K562 (cell line): ENCODE results near the gene NAIF1. TPM values are rescaled to one million over a fixed set of nuclear protein-coding genes. Genes with fewer than 3 reads are reported as not detected.

Experiments
- ATF1 ChIP-seq, 2 experiments: fragments of 450-650 bp in 1 of 2; IDR thresholded peaks; 2 replicates each; pipeline ENCODE4 v1.6.1; 2016; ENCODE audit warnings: missing compliant biosample characterization in 1 of 2, missing genetic modification characterization in 1 of 2
- COPS2 ChIP-seq: fragments of 450-650 bp; conservative IDR thresholded peaks from 2 replicates; pipeline ENCODE4 v1.6.1; 2016; ENCODE audit warnings: mild to moderate bottlenecking, moderate library complexity
- DDX20 ChIP-seq: fragments of 450-650 bp; IDR thresholded peaks from 2 replicates; pipeline ENCODE4 v1.6.1; 2016; ENCODE audit warnings: missing genetic modification characterization, low read depth, mild to moderate bottlenecking, missing compliant biosample characterization, moderate library complexity
- FOSL1 ChIP-seq: fragments of 200-800 bp; sonication (Bioruptor generic); conservative IDR thresholded peaks from 2 replicates; pipeline ENCODE4 v1.6.1; 2016; ENCODE audit warnings: missing genetic modification characterization, missing compliant biosample characterization
- FOXJ3 ChIP-seq: sonication (generic); formaldehyde crosslinking; IDR thresholded peaks from 2 replicates; pipeline ENCODE4 v1.4.0; 2020; ENCODE audit warnings: mild to moderate bottlenecking, missing genetic modification reagents
- MCM7 ChIP-seq, 2 experiments: fragments of 450-650 bp; IDR thresholded peaks; 2 replicates each; pipeline ENCODE4 v1.6.1; 2016 to 2018
- NCOA2 ChIP-seq, 2 experiments: fragments of 450-650 bp; IDR thresholded peaks; 2 replicates each; pipeline ENCODE4 v1.6.1; 2018; ENCODE audit warnings: mild to moderate bottlenecking in 2 of 2, moderate library complexity in 1 of 2; ENCODE audit not compliant: partially characterized antibody in 2 of 2
- POLR2AphosphoS5 ChIP-seq: IDR thresholded peaks from 2 replicates; pipeline ENCODE4 v1.6.1; 2011; ENCODE audit warnings: mild to moderate bottlenecking, low read depth, low read length, moderate library complexity; ENCODE audit not compliant: control insufficient read depth, insufficient read depth
- PRMT5 ChIP-seq: sonication (generic); formaldehyde crosslinking; IDR thresholded peaks from 2 replicates; pipeline ENCODE4 v1.5.0; 2020; ENCODE audit warnings: missing genetic modification reagents
- PURB ChIP-seq: sonication (generic); formaldehyde crosslinking; IDR thresholded peaks from 2 replicates; pipeline ENCODE4 v1.9.0; 2021; ENCODE audit warnings: low read depth, mild to moderate bottlenecking, missing genetic modification reagents
- SAFB2 ChIP-seq: fragments of 200-400 bp; formaldehyde crosslinking; IDR thresholded peaks from 2 replicates; pipeline ENCODE4 v1.6.1; 2018; ENCODE audit warnings: borderline replicate concordance, low read length, low read depth, moderate library complexity; ENCODE audit not compliant: severe bottlenecking
- SIRT6 ChIP-seq: IDR thresholded peaks from one replicate; pipeline ENCODE4 v1.6.1; 2012; ENCODE audit warnings: low read depth, mild to moderate bottlenecking, control low read depth, inconsistent platforms, low read length, moderate library complexity
- SRSF9 ChIP-seq: fragments of 200-400 bp; formaldehyde crosslinking; IDR thresholded peaks from 2 replicates; pipeline ENCODE4 v1.6.1; 2017; ENCODE audit warnings: low read depth, low read length, borderline replicate concordance
- ZNF175 ChIP-seq: fragments of 200-800 bp; sonication (Bioruptor generic); IDR thresholded peaks from 2 replicates; pipeline ENCODE4 v1.6.1; 2016; ENCODE audit warnings: low read depth, mild to moderate bottlenecking, missing genetic modification characterization, missing compliant biosample characterization
- ZNF445 ChIP-seq: fragments of 250-450 bp; sonication (Bioruptor Pico); IDR thresholded peaks from 2 replicates; pipeline ENCODE4 v1.4.0; 2020; ENCODE audit warnings: low read depth, mild to moderate bottlenecking, moderate library complexity
- polyA plus RNA-seq, 8 experiments: library from polyadenylated mRNA; depleted of rRNA in 4 of 8; stranded (reverse) in 5 of 8; unstranded in 3 of 8; fragments of >200 nt; fragmentation: Nextera tagmentation in 2 of 8; fragmentation: Illumina TruSeq in 1 of 8; extraction: Ambion mirVana in 2 of 8; extraction: Trizol in 1 of 8; gene quantifications; 2 replicates each; pipeline versions ENCODE4 v1.2.1 to v1.2.3, GENCODE V29; 2011 to 2014; ENCODE audit warnings: inconsistent platforms in 1 of 8, missing spikeins in 1 of 8
- total RNA-seq, 7 experiments: library from RNA; depleted of rRNA in 6 of 7; stranded (reverse); fragments of >200 nt in 6 of 7; fragmentation: Illumina TruSeq in 2 of 7; extraction: Trizol in 2 of 7; gene quantifications; 2 replicates each; pipeline versions ENCODE4 v1.2.1 to v1.2.3, GENCODE V29; 2011 to 2021; ENCODE audit warnings: low replicate concordance in 1 of 7
- TF ChIP-seq, protein P1 (sequence below): sonication (generic); formaldehyde crosslinking; IDR thresholded peaks from 2 replicates; pipeline ENCODE4 v1.8.0; 2023; ENCODE audit warnings: mild to moderate bottlenecking, missing genetic modification reagents
- TF ChIP-seq, protein P2 (sequence below): fragments of 450-650 bp; formaldehyde crosslinking; IDR thresholded peaks from 2 replicates; pipeline ENCODE4 v1.4.0; 2022; ENCODE audit warnings: mild to moderate bottlenecking, moderate library complexity
- TF ChIP-seq, protein P3 (sequence below): fragments of 450-650 bp; IDR thresholded peaks from one replicate; pipeline ENCODE4 v1.6.1; 2018; ENCODE audit warnings: mild to moderate bottlenecking, moderate library complexity; ENCODE audit not compliant: partially characterized antibody
- TF ChIP-seq, protein P4 (sequence below): fragments of 250-450 bp; sonication (Bioruptor Pico); IDR thresholded peaks from 2 replicates; pipeline ENCODE4 v1.5.0; 2022; ENCODE audit warnings: mild to moderate bottlenecking

The NAIF1 gene
- total and polyA plus RNA-seq, 9 of the 15 experiments (the other 6 are each of a cell fraction or from before 2014, with no cell fraction given): 4.8 to 26.6 (median 17.2) TPM

DNA sequence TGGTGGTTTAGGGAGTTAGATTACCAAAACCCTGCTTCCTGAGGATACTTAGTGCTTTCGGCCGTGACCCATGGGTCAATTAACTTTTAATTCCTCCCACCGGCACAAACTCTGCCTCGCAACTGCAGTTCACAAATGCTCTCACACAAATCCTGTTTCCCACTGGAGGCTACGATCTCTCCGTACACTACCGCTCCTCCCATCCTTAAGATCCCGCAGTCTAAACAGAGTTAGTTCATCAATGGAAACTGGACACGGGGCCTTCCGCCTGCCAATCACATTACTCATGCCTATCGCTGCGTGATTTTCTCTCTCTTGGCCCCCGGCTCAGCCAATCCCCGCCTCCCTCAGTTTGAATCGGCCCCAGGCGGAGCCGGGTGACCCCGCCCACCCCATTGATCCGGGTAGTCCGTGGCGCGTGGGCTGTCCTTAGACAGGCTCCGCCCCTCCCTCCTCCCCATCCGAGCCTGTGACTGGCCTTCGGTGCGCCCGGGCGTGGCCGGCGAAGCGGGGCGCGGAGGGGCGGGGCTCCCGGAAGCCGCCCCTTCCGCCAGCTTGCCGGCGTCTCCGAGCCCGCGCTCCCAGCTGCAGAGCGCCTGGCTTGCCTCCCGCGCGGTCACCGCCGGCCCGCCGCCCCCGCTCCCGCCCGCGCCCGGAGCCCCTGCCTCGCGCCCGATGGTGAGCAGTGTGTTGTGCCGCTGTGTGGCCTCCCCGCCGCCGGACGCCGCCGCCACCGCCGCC is 695 bp upstream of the NAIF1 start, which contains the start of gene SLC25A25 (continued):
- TF ChIP-seq, protein P1, sequence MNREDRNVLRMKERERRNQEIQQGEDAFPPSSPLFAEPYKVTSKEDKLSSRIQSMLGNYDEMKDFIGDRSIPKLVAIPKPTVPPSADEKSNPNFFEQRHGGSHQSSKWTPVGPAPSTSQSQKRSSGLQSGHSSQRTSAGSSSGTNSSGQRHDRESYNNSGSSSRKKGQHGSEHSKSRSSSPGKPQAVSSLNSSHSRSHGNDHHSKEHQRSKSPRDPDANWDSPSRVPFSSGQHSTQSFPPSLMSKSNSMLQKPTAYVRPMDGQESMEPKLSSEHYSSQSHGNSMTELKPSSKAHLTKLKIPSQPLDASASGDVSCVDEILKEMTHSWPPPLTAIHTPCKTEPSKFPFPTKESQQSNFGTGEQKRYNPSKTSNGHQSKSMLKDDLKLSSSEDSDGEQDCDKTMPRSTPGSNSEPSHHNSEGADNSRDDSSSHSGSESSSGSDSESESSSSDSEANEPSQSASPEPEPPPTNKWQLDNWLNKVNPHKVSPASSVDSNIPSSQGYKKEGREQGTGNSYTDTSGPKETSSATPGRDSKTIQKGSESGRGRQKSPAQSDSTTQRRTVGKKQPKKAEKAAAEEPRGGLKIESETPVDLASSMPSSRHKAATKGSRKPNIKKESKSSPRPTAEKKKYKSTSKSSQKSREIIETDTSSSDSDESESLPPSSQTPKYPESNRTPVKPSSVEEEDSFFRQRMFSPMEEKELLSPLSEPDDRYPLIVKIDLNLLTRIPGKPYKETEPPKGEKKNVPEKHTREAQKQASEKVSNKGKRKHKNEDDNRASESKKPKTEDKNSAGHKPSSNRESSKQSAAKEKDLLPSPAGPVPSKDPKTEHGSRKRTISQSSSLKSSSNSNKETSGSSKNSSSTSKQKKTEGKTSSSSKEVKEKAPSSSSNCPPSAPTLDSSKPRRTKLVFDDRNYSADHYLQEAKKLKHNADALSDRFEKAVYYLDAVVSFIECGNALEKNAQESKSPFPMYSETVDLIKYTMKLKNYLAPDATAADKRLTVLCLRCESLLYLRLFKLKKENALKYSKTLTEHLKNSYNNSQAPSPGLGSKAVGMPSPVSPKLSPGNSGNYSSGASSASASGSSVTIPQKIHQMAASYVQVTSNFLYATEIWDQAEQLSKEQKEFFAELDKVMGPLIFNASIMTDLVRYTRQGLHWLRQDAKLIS: no peak
- TF ChIP-seq ZNF175 (CRISPR knock-in tag) (no peak), SRSF9 (no peak), COPS2 (no peak), ATF1 (CRISPR knock-in tag; IDR thresholded peaks at IDR 0.05) (no peak), ATF1 (tag; IDR thresholded peaks at IDR 0.05) (peak; percentile 87), POLR2AphosphoS5 (peak; percentile 45; the same call in 1 of the 2 replicates), FOSL1 (peak; percentile 73), NCOA2 (IDR thresholded peaks at IDR 0.05; ENCODE audit: partially characterized antibody in 2 of 2) (no peak), MCM7 (IDR thresholded peaks at IDR 0.05) (no peak), ZNF445 (CRISPR knock-in tag) (no peak), SIRT6 (no peak), PURB (CRISPR knock-in tag) (no peak), FOXJ3 (CRISPR knock-in tag) (no peak), SAFB2 (no peak), DDX20 (tag) (no peak), PRMT5 (CRISPR knock-in tag) (no peak)
- TF ChIP-seq, protein P2, sequence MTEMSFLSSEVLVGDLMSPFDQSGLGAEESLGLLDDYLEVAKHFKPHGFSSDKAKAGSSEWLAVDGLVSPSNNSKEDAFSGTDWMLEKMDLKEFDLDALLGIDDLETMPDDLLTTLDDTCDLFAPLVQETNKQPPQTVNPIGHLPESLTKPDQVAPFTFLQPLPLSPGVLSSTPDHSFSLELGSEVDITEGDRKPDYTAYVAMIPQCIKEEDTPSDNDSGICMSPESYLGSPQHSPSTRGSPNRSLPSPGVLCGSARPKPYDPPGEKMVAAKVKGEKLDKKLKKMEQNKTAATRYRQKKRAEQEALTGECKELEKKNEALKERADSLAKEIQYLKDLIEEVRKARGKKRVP: no peak
- TF ChIP-seq, protein P3, sequence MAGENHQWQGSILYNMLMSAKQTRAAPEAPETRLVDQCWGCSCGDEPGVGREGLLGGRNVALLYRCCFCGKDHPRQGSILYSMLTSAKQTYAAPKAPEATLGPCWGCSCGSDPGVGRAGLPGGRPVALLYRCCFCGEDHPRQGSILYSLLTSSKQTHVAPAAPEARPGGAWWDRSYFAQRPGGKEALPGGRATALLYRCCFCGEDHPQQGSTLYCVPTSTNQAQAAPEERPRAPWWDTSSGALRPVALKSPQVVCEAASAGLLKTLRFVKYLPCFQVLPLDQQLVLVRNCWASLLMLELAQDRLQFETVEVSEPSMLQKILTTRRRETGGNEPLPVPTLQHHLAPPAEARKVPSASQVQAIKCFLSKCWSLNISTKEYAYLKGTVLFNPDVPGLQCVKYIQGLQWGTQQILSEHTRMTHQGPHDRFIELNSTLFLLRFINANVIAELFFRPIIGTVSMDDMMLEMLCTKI: no peak
- TF ChIP-seq, protein P4, sequence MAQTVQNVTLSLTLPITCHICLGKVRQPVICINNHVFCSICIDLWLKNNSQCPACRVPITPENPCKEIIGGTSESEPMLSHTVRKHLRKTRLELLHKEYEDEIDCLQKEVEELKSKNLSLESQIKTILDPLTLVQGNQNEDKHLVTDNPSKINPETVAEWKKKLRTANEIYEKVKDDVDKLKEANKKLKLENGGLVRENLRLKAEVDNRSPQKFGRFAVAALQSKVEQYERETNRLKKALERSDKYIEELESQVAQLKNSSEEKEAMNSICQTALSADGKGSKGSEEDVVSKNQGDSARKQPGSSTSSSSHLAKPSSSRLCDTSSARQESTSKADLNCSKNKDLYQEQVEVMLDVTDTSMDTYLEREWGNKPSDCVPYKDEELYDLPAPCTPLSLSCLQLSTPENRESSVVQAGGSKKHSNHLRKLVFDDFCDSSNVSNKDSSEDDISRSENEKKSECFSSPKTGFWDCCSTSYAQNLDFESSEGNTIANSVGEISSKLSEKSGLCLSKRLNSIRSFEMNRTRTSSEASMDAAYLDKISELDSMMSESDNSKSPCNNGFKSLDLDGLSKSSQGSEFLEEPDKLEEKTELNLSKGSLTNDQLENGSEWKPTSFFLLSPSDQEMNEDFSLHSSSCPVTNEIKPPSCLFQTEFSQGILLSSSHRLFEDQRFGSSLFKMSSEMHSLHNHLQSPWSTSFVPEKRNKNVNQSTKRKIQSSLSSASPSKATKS (CRISPR knock-in tag): no peak
